H1 (cell line): ENCODE results near the gene ARHGEF4. TPM values are rescaled to one million over a fixed set of nuclear protein-coding genes. Genes with fewer than 3 reads are reported as not detected.

Experiments
- CTCF ChIA-PET: fragments of 300-600 bp; sonication (Branson Sonifier 250); formaldehyde crosslinking; loops from one replicate; lab custom pipeline; 2021; ENCODE audit not compliant: partially characterized antibody; lab: Charles Lee
- POLR2A ChIA-PET: fragments of 300-600 bp; sonication (Branson Sonifier 250); formaldehyde crosslinking; loops from one replicate; lab custom pipeline; 2021; ENCODE audit warnings: inconsistent platforms; ENCODE audit not compliant: partially characterized antibody; lab: Charles Lee
- DNase-seq, 2 experiments: peaks; one replicate each; pipeline versions ENCODE4 v3.0.0 to v3.0.0-alpha.2; 2010 to 2022; ENCODE audit warnings: low spot score in 2 of 2, low read depth in 1 of 2, mixed read lengths in 1 of 2
- FAIRE-seq: peaks from 2 replicates; lab custom pipeline; 2011; peaks lifted over from hg19 to GRCh38; lab: Jason Lieb, UNC
- H2AFZ ChIP-seq: 2 replicates; pipeline ENCODE4 v1.8.1; 2012; ENCODE audit warnings: low read length, inconsistent platforms
- H2AK5ac ChIP-seq: 2 replicates; pipeline ENCODE4 v1.6.1; 2013; ENCODE audit warnings: low read depth, low read length
- H2BK120ac ChIP-seq: replicated peaks from 2 replicates; pipeline ENCODE3; 2013; ENCODE audit warnings: low read depth, low read length, inconsistent platforms
- H2BK12ac ChIP-seq: 2 replicates; pipeline ENCODE4 v1.6.1; 2013; ENCODE audit warnings: low read depth, low read length
- H2BK15ac ChIP-seq: 2 replicates; pipeline ENCODE4 v1.6.1; 2013; ENCODE audit warnings: low read length
- H2BK20ac ChIP-seq: 2 replicates; pipeline ENCODE4 v1.6.1; 2013; ENCODE audit warnings: low read length
- H2BK5ac ChIP-seq: 2 replicates; pipeline ENCODE4 v1.6.1; 2013; ENCODE audit warnings: low read depth, low read length
- H3K14ac ChIP-seq: 2 replicates; pipeline ENCODE4 v1.6.1; 2013; ENCODE audit warnings: inconsistent platforms; ENCODE audit not compliant: insufficient read length
- H3K18ac ChIP-seq: 2 replicates; pipeline ENCODE4 v1.6.1; 2013; ENCODE audit warnings: low read length; ENCODE audit errors: extremely low read depth
- H3K23ac ChIP-seq: 2 replicates; pipeline ENCODE4 v1.6.1; 2013; ENCODE audit warnings: inconsistent platforms; ENCODE audit not compliant: insufficient read length
- H3K23me2 ChIP-seq: 2 replicates; pipeline ENCODE4 v1.6.1; 2013; ENCODE audit warnings: low read depth, low read length
- H3K27ac ChIP-seq: 2 replicates; pipeline ENCODE4 v1.6.1; 2011; ENCODE audit warnings: low read depth, low read length, inconsistent platforms
- H3K27me3 ChIP-seq, 4 experiments: replicated peaks in 1 of 4; 1 replicate in 1 of 4; 2 replicates in 3 of 4; pipeline versions ENCODE4 v1.6.1 to v1.8.1; 2011 to 2013; ENCODE audit warnings: low read length in 3 of 4, mild to moderate bottlenecking in 3 of 4, inconsistent platforms in 2 of 4, mixed read lengths in 2 of 4, moderate library complexity in 1 of 4; ENCODE audit not compliant: control insufficient read depth in 3 of 4, insufficient read depth in 3 of 4; ENCODE audit errors: extremely low read depth in 1 of 4
- H3K36me3 ChIP-seq, 4 experiments: 2 replicates each; pipeline versions ENCODE4 v1.6.1 to v1.8.1; 2011 to 2013; ENCODE audit warnings: mild to moderate bottlenecking in 4 of 4, low read length in 3 of 4, moderate library complexity in 2 of 4, control low read depth in 1 of 4, inconsistent platforms in 1 of 4; ENCODE audit not compliant: insufficient read depth in 4 of 4, control insufficient read depth in 2 of 4
- H3K4ac ChIP-seq: replicated peaks from 2 replicates; pipeline ENCODE3; 2013; ENCODE audit warnings: low read length, low read depth, mixed read lengths, inconsistent platforms; ENCODE audit not compliant: insufficient read length
- H3K4me1 ChIP-seq, 4 experiments: replicated peaks in 1 of 4; 1 replicate in 1 of 4; 2 replicates in 3 of 4; pipeline versions ENCODE4 v1.6.1 to v1.8.1; 2011 to 2013; ENCODE audit warnings: low read length in 3 of 4, inconsistent platforms in 2 of 4, mixed read lengths in 1 of 4; ENCODE audit not compliant: insufficient read depth in 4 of 4, control insufficient read depth in 3 of 4
- H3K4me2 ChIP-seq, 2 experiments: 2 replicates each; pipeline versions ENCODE4 v1.6.1 to v1.8.1; 2011 to 2013; ENCODE audit warnings: low read depth in 2 of 2, low read length in 2 of 2, control low read depth in 1 of 2, inconsistent platforms in 1 of 2, mild to moderate bottlenecking in 1 of 2; ENCODE audit not compliant: insufficient read depth in 1 of 2
- H3K4me3 ChIP-seq, 4 experiments: fragments of 200-600, 300-600 bp in 1 of 4; sonication (generic), shearing (Covaris generic), sonication (Bioruptor Twin) in 1 of 4; 2 replicates each; pipeline versions ENCODE4 v1.5.1 to v1.8.1; 2011 to 2016; ENCODE audit warnings: low read length in 4 of 4, low read depth in 3 of 4, control low read depth in 2 of 4, inconsistent platforms in 2 of 4, mild to moderate bottlenecking in 2 of 4, mixed read lengths in 1 of 4, moderate library complexity in 1 of 4; ENCODE audit not compliant: insufficient read depth in 2 of 4; ENCODE audit errors: extremely low read depth in 1 of 4
- H3K56ac ChIP-seq: replicated peaks from 2 replicates; pipeline ENCODE3; 2013; ENCODE audit warnings: low read depth, mild to moderate bottlenecking, mixed read lengths, low read length, inconsistent platforms; ENCODE audit not compliant: insufficient read length
- H3K79me1 ChIP-seq: 2 replicates; pipeline ENCODE4 v1.6.1; 2013; ENCODE audit warnings: low read depth, low read length, control low read depth
- H3K79me2 ChIP-seq, 2 experiments: 2 replicates each; pipeline versions ENCODE4 v1.6.1 to v1.8.1; 2012 to 2013; ENCODE audit warnings: low read length in 2 of 2, mild to moderate bottlenecking in 2 of 2, inconsistent platforms in 1 of 2; ENCODE audit not compliant: insufficient read depth in 2 of 2, control insufficient read depth in 1 of 2
- H3K9ac ChIP-seq, 4 experiments: replicated peaks in 1 of 4; 1 replicate in 1 of 4; 2 replicates in 3 of 4; pipeline versions ENCODE4 v1.6.1 to v1.8.1; 2011 to 2013; ENCODE audit warnings: low read depth in 3 of 4, low read length in 3 of 4, control low read depth in 2 of 4, mild to moderate bottlenecking in 2 of 4, moderate library complexity in 2 of 4, inconsistent platforms in 1 of 4; ENCODE audit errors: extremely low read depth in 1 of 4
- H3K9me3 ChIP-seq, 2 experiments: 2 replicates each; pipeline versions ENCODE4 v1.6.1 to v1.8.1; 2012 to 2013; ENCODE audit warnings: mild to moderate bottlenecking in 2 of 2, moderate library complexity in 2 of 2, control low read depth in 1 of 2, inconsistent platforms in 1 of 2, low read depth in 1 of 2, low read length in 1 of 2, mixed read lengths in 1 of 2; ENCODE audit not compliant: insufficient read depth in 2 of 2
- H4K20me1 ChIP-seq, 2 experiments: replicated peaks in 1 of 2; 2 replicates each; pipeline versions ENCODE3 to v1.8.1; 2011 to 2013; ENCODE audit warnings: inconsistent platforms in 2 of 2, low read length in 2 of 2, mild to moderate bottlenecking in 1 of 2; ENCODE audit not compliant: insufficient read depth in 2 of 2, control insufficient read depth in 1 of 2
- H4K5ac ChIP-seq: 2 replicates; pipeline ENCODE4 v1.6.1; 2013; ENCODE audit warnings: low read length, low read depth, mixed read lengths, inconsistent platforms; ENCODE audit not compliant: insufficient read length
- H4K8ac ChIP-seq: 2 replicates; pipeline ENCODE4 v1.8.0; 2013; ENCODE audit warnings: mild to moderate bottlenecking, moderate library complexity, low read length, inconsistent platforms; ENCODE audit not compliant: insufficient read depth; ENCODE audit errors: extremely low read depth
- H4K91ac ChIP-seq: replicated peaks from 2 replicates; pipeline ENCODE3; 2013; ENCODE audit warnings: low read length, mixed read lengths, inconsistent platforms; ENCODE audit not compliant: insufficient read length
- GTF2F1 ChIP-seq: IDR thresholded peaks from 2 replicates; pipeline ENCODE4 v1.6.1; 2012; ENCODE audit warnings: low read depth, low read length, improper control_type of control experiment, borderline replicate concordance
- RAD21 ChIP-seq, 2 experiments: IDR thresholded peaks in 1 of 2; conservative IDR thresholded peaks in 1 of 2; 2 replicates each; pipeline ENCODE4 v1.6.1; 2011; ENCODE audit warnings: low read depth in 2 of 2, low read length in 2 of 2, improper control_type of control experiment in 1 of 2, inconsistent platforms in 1 of 2, mild to moderate bottlenecking in 1 of 2, moderate library complexity in 1 of 2
- SIN3A ChIP-seq, 2 experiments: IDR thresholded peaks in 1 of 2; conservative IDR thresholded peaks in 1 of 2; 2 replicates each; pipeline ENCODE4 v1.6.1; 2011 to 2012; ENCODE audit warnings: low read length in 2 of 2, improper control_type of control experiment in 1 of 2, low read depth in 1 of 2, mild to moderate bottlenecking in 1 of 2
- SIX5 ChIP-seq: IDR thresholded peaks from 2 replicates; pipeline ENCODE4 v1.6.1; 2011; ENCODE audit warnings: mild to moderate bottlenecking, low read depth, low read length
- TEAD4 ChIP-seq: IDR thresholded peaks from 2 replicates; pipeline ENCODE4 v1.6.1; 2012; ENCODE audit warnings: low read depth, low read length, inconsistent platforms, mixed read lengths
- YY1 ChIP-seq: IDR thresholded peaks from 2 replicates; pipeline ENCODE4 v1.6.1; 2011; ENCODE audit warnings: low read depth, mild to moderate bottlenecking, low read length
- WGBS, 2 experiments: shearing (Covaris generic) in 1 of 2; methylation state at CpG; one replicate each; pipeline versions ENCODE4 v1.1.6 to v1.1.7; 2013 to 2015; ENCODE audit warnings: low lambda C conversion rate in 2 of 2, mixed read lengths in 2 of 2, inconsistent platforms in 1 of 2, low coverage in 1 of 2, missing lambda C conversion rate in 1 of 2; ENCODE audit not compliant: insufficient replicate concordance in 2 of 2, insufficient coverage in 1 of 2, insufficient read length in 1 of 2; ENCODE audit errors: extremely low coverage in 1 of 2, missing lambda C conversion rate in 1 of 2; 5-methylcytosine and 5-hydroxymethylcytosine counted together
- polyA plus RNA-seq, 7 experiments: library from polyadenylated mRNA; depleted of rRNA in 3 of 7; stranded (reverse) in 5 of 7; unstranded in 2 of 7; fragments of >200 nt in 5 of 7; fragments of 200-250 nt in 2 of 7; gene quantifications; 1 replicate in 5 of 7; 2 replicates in 1 of 7; 4 replicates in 1 of 7; pipeline versions ENCODE4 v1.2.1 to v1.2.3, GENCODE V29; 2011 to 2013; ENCODE audit warnings: missing spikeins in 2 of 7, mixed read lengths in 2 of 7
- total RNA-seq: library from RNA; stranded (reverse); fragmentation: NEBNext Ultra II Directional; extraction: Animal tissue kit (Norgen Biotek cat#: 25700); gene quantifications from 2 replicates; pipeline ENCODE4 v1.2.1, GENCODE V29; 2021

ARHGEF4 gene
- total and polyA plus RNA-seq, 2 of the 8 experiments (the other 6 are each of a cell fraction or from before 2014, with no cell fraction given): 10.6 to 14.6 TPM

DNA sequence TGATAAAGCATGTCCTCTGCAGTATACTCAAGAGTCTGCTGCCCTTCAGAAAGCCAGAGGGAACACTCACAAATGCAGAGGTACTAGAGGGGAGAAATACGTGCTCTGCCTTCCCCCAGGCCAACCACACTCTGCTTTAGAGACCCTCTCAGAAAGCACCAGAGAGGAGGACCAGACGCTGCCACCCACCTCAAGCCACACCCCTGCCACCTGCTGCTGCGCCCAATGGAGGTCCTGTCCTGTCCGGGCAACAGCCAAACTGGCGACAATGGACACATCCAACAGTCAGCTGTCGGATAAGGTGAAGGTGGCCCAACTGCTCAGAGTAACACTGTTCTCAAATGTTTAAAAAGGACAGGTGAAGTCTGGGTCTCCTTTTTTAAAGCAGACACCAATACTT, 211.9 kb downstream of the ARHGEF4 start:
- Histone ChIP-seq H3K9me3 (no peaks in the 10 kb centered on the region), H3K23ac (no peak overlapping the region), H2BK5ac (no peak overlapping the region), H4K8ac (no peak overlapping the region), H2AK5ac (no peak overlapping the region), H2BK12ac (no peak overlapping the region), H2BK20ac (no peak overlapping the region), H3K79me1 (peaks cover 4% of the 10 kb centered on the region; the same call in 1 of the 2 replicates), H3K79me2 (peaks cover 0 to 8% of the 10 kb centered on the region in 2 experiments; a peak in 2 of 4 replicates), H2BK15ac (no peak overlapping the region), H3K4ac (no peak overlapping the region), H2AFZ (no peak overlapping the region), H3K27me3 (no peaks in the 10 kb centered on the region), H3K36me3 (peaks cover 12 to 60% (median 40%) of the 10 kb centered on the region in 4 experiments; a peak in 7 of 8 replicates), H4K20me1 (peaks cover 11 to 33% of the 10 kb centered on the region in 2 experiments), H4K5ac (no peak overlapping the region), H3K14ac (no peak overlapping the region), H3K23me2 (no peaks in the 10 kb centered on the region), H3K4me3 (no peak overlapping the region), H4K91ac (no peak overlapping the region), H3K27ac (no peak overlapping the region), H3K56ac (no peak overlapping the region), H3K18ac (no peak overlapping the region), H3K9ac (no peak overlapping the region), H3K4me2 (no peak overlapping the region), H2BK120ac (no peak overlapping the region), H3K4me1 (peaks cover 0 to 5% (median 0%) of the 10 kb centered on the region in 4 experiments; a peak in 3 of 7 replicates)
- no peak for TF ChIP-seq GTF2F1
- no peak for TF ChIP-seq SIX5
- TF ChIP-seq TEAD4: no peak
- TF ChIP-seq RAD21 (IDR thresholded peaks at IDR 0.05 in 1 of 2, conservative IDR thresholded peaks at IDR 0.05 in 1 of 2; ENCODE audit: low read depth in 2 of 2, low read length in 2 of 2): no peak
- TF ChIP-seq YY1: no peak
- TF ChIP-seq SIN3A (conservative IDR thresholded peaks at IDR 0.05 in 1 of 2, IDR thresholded peaks at IDR 0.05 in 1 of 2; ENCODE audit: low read depth in 1 of 2, low read length in 2 of 2): no peak
- DNase-seq: no peak
- POLR2A ChIA-PET: interaction anchor here (4.0 kb wide), 1 partner anchor 44 kb away, joined by 13 read pairs; the partner anchor contains the start of gene FAM168B
- no peak for FAIRE-seq
- 85% methylated on average over 6 of the region's 6 CpGs; no CpG with 5 or more reads in 1 of the 2 experiments for WGBS, 2 experiments
- CTCF ChIA-PET: no interaction called here
